ENCODE data around the gene ALK. TPM values are rescaled to one million over a fixed set of nuclear protein-coding genes. Genes with fewer than 3 reads are reported as not detected.

Gene ALK
- polyA plus RNA-seq, 3 donors, result 0.02 to 1.0 (median 0.13) TPM

- WGBS, 3 donors, result 80 to 84% (median 81%) methylated on average over 8 of the region's 8 CpGs
- no peak overlapping the region for H3K27ac ChIP-seq (ENCODE audit: low read depth, low read length)
These were observed 725.6 kb downstream of the ALK start for GRCh38 chr2:29195796-29196195.

- no peak overlapping the region for H3K27ac ChIP-seq (ENCODE audit: low read depth, low read length)
- 81 to 84% (median 83%) methylated on average over 7 of the region's 7 CpGs for WGBS, 3 donors
These were observed 727.7 kb downstream of the ALK start for GRCh38 chr2:29193681-29194080.

- WGBS, 3 donors, result 85 to 88% (median 87%) methylated on average over 12 of the region's 12 CpGs
- H3K27ac ChIP-seq (ENCODE audit: low read depth, low read length), result no peak overlapping the region
These were observed 728.3 kb downstream of the ALK start for GRCh38 chr2:29193111-29193510.

- WGBS, 3 donors, result 51 to 83% (median 54%) methylated on average over 3 of the region's 3 CpGs
- no peak overlapping the region for H3K27ac ChIP-seq (ENCODE audit: low read depth, low read length)
These were observed 728.9 kb downstream of the ALK start for GRCh38 chr2:29192526-29192925.

- WGBS, 3 donors, result 88 to 91% (median 90%) methylated on average over 6 of the region's 6 CpGs
- no peak overlapping the region for H3K27ac ChIP-seq (ENCODE audit: low read depth, low read length)
These were observed 729.6 kb downstream of the ALK start for GRCh38 chr2:29191817-29192216.

GRCh38 chr2:29189052-29189451 is 732.3 kb downstream of the ALK start:
- no peak overlapping the region for H3K27ac ChIP-seq (ENCODE audit: low read depth, low read length)
- WGBS, 3 donors, result 88 to 91% (median 90%) methylated on average over 5 of the region's 5 CpGs

- no peak overlapping the region for H3K27ac ChIP-seq (ENCODE audit: low read depth, low read length)
- 76 to 81% (median 81%) methylated on average over 2 of the region's 2 CpGs for WGBS, 3 donors
These were observed 733.5 kb downstream of the ALK start for GRCh38 chr2:29187926-29188325.

- 92 to 95% (median 95%) methylated on average over 1 of the region's 1 CpG for WGBS, 3 donors
- no peak overlapping the region for H3K27ac ChIP-seq (ENCODE audit: low read depth, low read length)
These were observed 734.6 kb downstream of the ALK start for GRCh38 chr2:29186817-29187216.

- WGBS, 3 donors, result 96 to 97% (median 96%) methylated on average over 6 of the region's 6 CpGs
- no peak overlapping the region for H3K27ac ChIP-seq (ENCODE audit: low read depth, low read length)
These were observed 736.9 kb downstream of the ALK start for GRCh38 chr2:29184531-29184930.

DNA sequence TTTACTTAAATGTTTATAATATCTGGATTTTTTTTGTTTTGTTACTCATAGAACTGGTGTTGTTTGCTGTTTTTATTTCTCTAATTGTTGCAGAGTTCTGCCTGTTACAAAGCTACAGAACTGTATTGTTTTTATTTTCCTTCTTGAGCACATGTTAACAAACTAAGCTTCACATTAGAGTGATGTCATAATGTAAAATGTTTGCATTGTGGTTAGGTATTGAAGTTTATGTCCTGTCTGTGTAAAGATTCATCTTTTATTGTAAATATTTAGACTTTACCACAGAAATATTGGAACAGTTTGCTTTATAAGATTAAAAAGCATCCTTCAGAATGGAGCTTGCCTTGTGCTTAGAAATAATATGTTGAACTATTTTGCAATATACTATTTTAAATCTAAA is 738.5 kb downstream of the ALK start:
- H3K27ac ChIP-seq (ENCODE audit: low read depth, low read length), result no peak overlapping the region

DNA sequence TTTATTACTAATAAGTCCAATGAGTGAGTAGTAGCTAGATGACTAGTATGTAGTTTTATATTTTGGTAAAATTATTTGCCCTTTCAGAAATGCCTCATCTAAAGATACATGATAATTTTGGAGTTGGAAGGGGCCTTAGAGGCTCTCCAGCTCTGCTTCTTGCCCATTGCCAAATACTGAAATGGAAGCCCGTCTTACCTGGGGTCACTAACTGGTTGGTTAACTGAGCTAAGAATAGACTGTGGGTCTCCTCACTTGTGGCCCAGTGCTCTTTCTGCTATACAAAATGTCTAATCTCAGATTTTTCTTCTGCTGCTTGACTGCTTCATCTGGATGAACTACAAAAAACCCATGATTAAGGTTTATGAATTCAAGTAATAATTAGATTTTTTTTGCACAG is 739.1 kb downstream of the ALK start:
- WGBS, 3 donors, result 82 to 93% (median 83%) methylated on average over 1 of the region's 1 CpG
- no peak overlapping the region for H3K27ac ChIP-seq (ENCODE audit: low read depth, low read length)

GRCh38 chr2:29175338-29175737 is 746.0 kb downstream of the ALK start:
- WGBS, 3 donors, result 94 to 97% (median 96%) methylated on average over 3 of the region's 3 CpGs
- no peak overlapping the region for H3K27ac ChIP-seq (ENCODE audit: low read depth, low read length)

- 48 to 67% (median 59%) methylated on average over 2 of the region's 2 CpGs for WGBS, 3 donors
- H3K27ac ChIP-seq (ENCODE audit: low read depth, low read length), result no peak overlapping the region
These were observed 746.4 kb downstream of the ALK start for GRCh38 chr2:29174937-29175336.

DNA sequence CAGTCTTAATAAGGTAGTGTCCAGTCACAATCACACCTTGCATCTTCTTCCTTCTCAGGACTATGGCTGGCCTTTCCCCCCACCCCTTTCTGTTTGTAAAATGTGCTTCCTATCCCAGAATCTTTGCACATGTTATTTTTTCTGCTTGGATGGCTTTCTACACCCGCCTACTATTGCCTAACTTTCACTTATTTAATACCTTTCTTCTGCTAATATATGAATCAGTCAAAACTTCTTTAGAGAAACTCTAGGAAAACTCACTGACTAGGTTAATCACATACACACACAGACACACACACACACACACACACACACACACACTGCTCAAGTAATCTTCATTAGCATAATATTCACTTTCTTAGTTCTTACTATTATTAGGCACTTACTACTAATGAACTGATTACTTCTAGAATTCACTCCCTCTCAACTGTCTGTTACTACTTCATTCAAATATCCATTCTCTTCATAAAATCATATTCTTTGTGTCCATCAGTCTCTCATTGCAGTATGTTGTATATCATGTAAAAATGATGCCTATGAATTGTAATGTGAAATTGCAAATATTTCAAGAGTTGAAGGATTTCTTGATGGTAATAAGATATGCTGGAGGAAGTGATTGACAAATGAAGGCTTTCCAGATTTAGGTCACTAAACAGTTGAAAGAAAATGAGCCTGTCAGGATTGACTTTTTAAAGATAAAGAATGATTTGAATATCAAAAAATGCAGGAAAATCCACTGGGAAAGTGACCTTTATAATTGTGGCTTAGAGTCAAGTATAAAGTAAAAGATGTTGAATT is 754.9 kb downstream of the ALK start:
- no peak overlapping the region for H3K27ac ChIP-seq (ENCODE audit: low read depth, low read length)
- 64 to 89% (median 70%) methylated on average over 1 of the region's 1 CpG for WGBS, 3 donors

DNA sequence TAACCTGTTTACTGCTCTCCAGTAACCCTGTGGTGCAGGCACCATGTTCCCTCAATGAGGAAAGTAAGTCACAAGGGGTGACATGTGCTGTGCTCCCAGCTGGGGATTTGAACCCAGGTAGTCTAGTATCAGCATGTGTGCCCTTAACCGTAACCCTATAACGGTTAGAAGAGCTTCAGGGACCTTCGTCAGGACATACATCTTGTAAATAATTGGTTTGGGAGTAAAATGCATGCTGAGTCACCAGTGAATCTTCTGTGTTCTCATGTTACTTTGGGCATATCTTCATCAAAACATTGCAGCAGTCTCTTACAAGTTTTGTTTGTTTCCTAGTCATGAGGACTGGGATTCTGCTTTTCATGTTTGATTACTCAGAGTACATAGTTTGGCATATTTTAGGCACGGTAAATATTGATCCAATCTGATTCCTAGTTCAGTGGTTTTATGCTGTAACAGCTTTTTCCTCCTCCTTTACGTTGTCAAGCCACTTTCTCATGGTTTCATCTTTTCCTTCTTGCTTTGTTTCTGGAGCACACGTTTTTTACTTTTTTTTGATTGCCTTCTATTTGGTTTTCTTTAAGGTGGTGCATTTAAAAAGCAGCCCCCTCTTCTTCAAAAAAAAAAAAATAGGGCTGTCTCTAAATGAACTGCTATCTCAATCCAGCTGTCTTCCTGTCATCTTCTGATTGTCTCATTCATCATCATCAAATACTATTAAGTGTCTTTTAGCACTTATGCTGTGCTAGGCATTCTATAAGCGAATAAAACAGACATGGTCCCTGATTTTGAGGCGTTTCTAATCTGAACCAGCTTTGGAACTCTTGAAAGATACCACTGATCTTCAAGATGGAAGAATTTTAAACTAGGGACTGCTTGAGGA is 755.8 kb downstream of the ALK start:
- WGBS, 3 donors, result 58 to 68% (median 59%) methylated on average over 8 of the region's 8 CpGs
- H3K27ac ChIP-seq (ENCODE audit: low read depth, low read length), result no peak overlapping the region

GRCh38 chr2:29164091-29164846 is 757.1 kb downstream of the ALK start:
- no peak overlapping the region for H3K27ac ChIP-seq (ENCODE audit: low read depth, low read length)
- 87 to 92% (median 87%) methylated on average over 5 of the region's 5 CpGs for WGBS, 3 donors

DNA sequence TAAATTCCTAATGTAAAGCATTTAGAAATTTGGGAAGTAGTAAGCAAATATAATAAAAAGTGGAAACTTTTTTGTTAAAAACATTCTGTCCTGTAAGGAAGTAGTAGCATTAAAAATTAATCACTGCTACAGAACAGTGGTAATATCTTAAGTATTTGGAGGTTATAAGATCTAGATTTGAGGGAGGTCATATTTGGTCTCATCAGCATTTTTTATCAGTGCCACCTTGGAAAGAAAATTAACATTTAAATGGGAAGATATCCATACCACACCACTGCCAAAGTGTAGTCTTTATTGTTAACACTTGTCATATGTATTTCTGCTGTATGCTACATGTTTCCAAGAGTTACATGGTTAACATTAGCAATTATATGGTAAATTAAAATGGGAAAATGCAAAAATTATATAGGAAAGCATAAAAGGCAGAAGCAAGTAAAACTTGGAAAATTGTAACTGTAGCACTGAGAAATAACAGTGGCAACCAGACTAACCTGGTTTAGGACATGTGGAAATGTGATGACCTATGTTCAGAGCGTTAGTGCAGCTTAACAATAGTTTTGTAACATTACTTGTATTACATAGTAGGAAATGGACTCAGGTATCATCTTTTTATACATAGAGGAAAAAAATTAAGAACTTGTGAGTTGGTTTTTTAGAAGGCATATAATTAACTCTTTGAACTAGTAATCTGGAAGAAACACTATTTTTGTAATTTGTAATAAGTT is 759.0 kb downstream of the ALK start:
- no peak overlapping the region for H3K27ac ChIP-seq (ENCODE audit: low read depth, low read length)
- WGBS, 3 donors, result 78 to 90% (median 82%) methylated on average over 1 of the region's 1 CpG

GRCh38 chr2:29160184-29160583 is 761.2 kb downstream of the ALK start:
- 69 to 92% (median 90%) methylated on average over 5 of the region's 5 CpGs for WGBS, 3 donors
- H3K27ac ChIP-seq (ENCODE audit: low read depth, low read length), result no peak overlapping the region

Measured in adipose tissue (tissue), 3 donors.